Tibial nerve (tissue), 4 donors: Measurements from ENCODE around the gene TAS1R2. TPM values are rescaled to one million over a fixed set of nuclear protein-coding genes. Genes with fewer than 3 reads are reported as not detected.
"Not testable (repeated sequence)": the region's sequence is repeated elsewhere in the genome, so short reads cannot be mapped to it uniquely, and the experiment has no call there.

Experiments
- DNase-seq, 2 donors: peaks; one replicate each; pipeline ENCODE4 v3.0.0-alpha.2; 2019; ENCODE audit warnings: low spot score in 2 of 2
- H3K27ac ChIP-seq, 4 donors: fragments of 200-600 bp; sonication (generic) in 3 of 4; one replicate each; pipeline ENCODE4 v1.5.1; 2017 to 2019; ENCODE audit warnings: mild to moderate bottlenecking in 1 of 4
- H3K27me3 ChIP-seq, 2 donors: fragments of 200-600 bp; sonication (generic) in 1 of 2; one replicate each; pipeline versions ENCODE4 v1.5.1 to v1.6.0; 2017 to 2019
- H3K36me3 ChIP-seq, 3 donors: fragments of 200-600 bp; sonication (generic); one replicate each; pipeline ENCODE4 v1.5.1; 2018 to 2019
- H3K4me1 ChIP-seq, 4 donors: fragments of 200-600 bp; sonication (generic) in 3 of 4; one replicate each; pipeline ENCODE4 v1.5.1; 2017 to 2019
- H3K4me3 ChIP-seq, 4 donors: fragments of 200-600 bp; sonication (generic) in 3 of 4; one replicate each; pipeline ENCODE4 v1.5.1; 2017 to 2019; ENCODE audit warnings: mild to moderate bottlenecking in 1 of 4, moderate library complexity in 1 of 4
- H3K9me3 ChIP-seq, 4 donors: fragments of 200-600 bp; sonication (generic) in 3 of 4; one replicate each; pipeline ENCODE4 v1.5.1; 2017 to 2019
- CTCF ChIP-seq, 5 experiments: fragments of 200-600 bp in 3 of 5; fragments of 450-650 bp in 2 of 5; sonication (generic) in 3 of 5; IDR thresholded peaks; one replicate each; pipeline ENCODE4 v1.5.1; 2016 to 2019; ENCODE audit warnings: antibody characterized with exemption in 5 of 5, mild to moderate bottlenecking in 3 of 5, moderate library complexity in 2 of 5
- EP300 ChIP-seq, 2 donors: sonication (generic); formaldehyde crosslinking; IDR thresholded peaks; one replicate each; pipeline ENCODE4 v1.6.1; 2017; ENCODE audit warnings: antibody characterized with exemption in 2 of 2, mild to moderate bottlenecking in 1 of 2
- POLR2A ChIP-seq, 2 donors: fragments of 450-650 bp; IDR thresholded peaks; one replicate each; pipeline ENCODE4 v1.6.1; 2017; ENCODE audit warnings: antibody characterized with exemption in 2 of 2, mild to moderate bottlenecking in 2 of 2, moderate library complexity in 2 of 2
- WGBS, 2 donors: methylation state at CpG; one replicate each; pipeline ENCODE4 v1.1.5; 2018; 5-methylcytosine and 5-hydroxymethylcytosine counted together
- total RNA-seq, 4 donors: library from RNA; depleted of rRNA; stranded (reverse); fragments of >200 nt; gene quantifications; one replicate each; pipeline ENCODE4 v1.1.0, GENCODE V29; 2016

Gene TAS1R2
- total RNA-seq, 4 donors from 2014 or later, result not detected

- no peaks in the 10 kb centered on the region for H3K27me3 ChIP-seq
- no peak for DNase-seq
- no peaks in the 10 kb centered on the region for H3K9me3 ChIP-seq
- H3K4me3 ChIP-seq, result no peak overlapping the region
- H3K4me1 ChIP-seq, result peaks cover 0 to 7% (median 0%) of the 10 kb centered on the region in 4 donors
- H3K27ac ChIP-seq, result no peak overlapping the region
- 85 to 92% methylated on average over 5 to 6 of the region's 6 CpGs for WGBS, 2 donors
- TF ChIP-seq CTCF (IDR thresholded peaks at IDR 0.05), result no peak
- no peak for TF ChIP-seq EP300 (IDR thresholded peaks at IDR 0.05)
- no peak for TF ChIP-seq POLR2A (IDR thresholded peaks at IDR 0.05)
- peaks cover 0 to 67% (median 0%) of the 10 kb centered on the region in 3 donors for H3K36me3 ChIP-seq
Measured at GRCh38 chr1:18874036-18874435, 14.6 kb upstream of the TAS1R2 start.

DNA sequence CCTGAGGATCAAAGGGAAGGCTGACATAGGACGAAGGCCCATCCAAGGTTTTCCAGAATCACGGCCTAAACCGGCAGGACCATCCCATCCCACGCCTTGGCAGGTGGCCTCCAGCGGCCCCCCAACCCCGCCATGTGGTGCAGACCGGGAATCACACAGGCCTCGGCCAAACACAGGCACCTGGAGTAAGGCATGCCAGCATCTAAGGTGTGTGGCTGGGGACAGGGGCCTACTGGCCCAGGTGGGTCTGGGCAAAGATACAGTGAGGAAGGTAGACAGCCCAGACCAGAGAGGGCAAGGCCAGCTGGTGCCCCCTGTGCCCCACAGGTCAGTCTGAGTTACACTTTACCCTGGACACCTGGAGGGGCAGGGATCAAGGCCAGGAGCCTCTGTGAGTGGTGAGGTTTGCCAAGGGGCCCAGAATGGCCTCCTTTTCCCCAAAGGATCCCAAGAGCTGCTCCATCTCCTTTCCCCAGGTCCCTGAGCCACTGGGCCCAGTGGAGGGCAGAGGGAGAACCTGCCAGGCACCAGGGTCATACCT is 12.7 kb upstream of the TAS1R2 start:
- WGBS, 2 donors, result 88 to 97% methylated on average over 4 to 8 of the region's 8 CpGs
- no peaks in the 10 kb centered on the region for H3K27me3 ChIP-seq
- no peak overlapping the region for H3K4me3 ChIP-seq
- DNase-seq, result no peak
- H3K9me3 ChIP-seq, result no peaks in the 10 kb centered on the region
- TF ChIP-seq CTCF (IDR thresholded peaks at IDR 0.05) (no peak), EP300 (IDR thresholded peaks at IDR 0.05) (no peak)
- no peak overlapping the region for H3K27ac ChIP-seq
- peaks cover 0 to 51% (median 0%) of the 10 kb centered on the region in 3 donors for H3K36me3 ChIP-seq
- H3K4me1 ChIP-seq, result peaks cover 0 to 9% (median 0%) of the 10 kb centered on the region in 4 donors

GRCh38 chr1:18871401-18872070 is 12.1 kb upstream of the TAS1R2 start:
- Histone ChIP-seq H3K27me3 (no peaks in the 10 kb centered on the region), H3K4me3 (no peak overlapping the region), H3K4me1 (peaks cover 0 to 9% (median 0%) of the 10 kb centered on the region in 4 donors), H3K27ac (no peak overlapping the region), H3K36me3 (peaks cover 0 to 45% (median 0%) of the 10 kb centered on the region in 3 donors), H3K9me3 (no peaks in the 10 kb centered on the region)
- DNase-seq, result no peak
- no peak for TF ChIP-seq CTCF (IDR thresholded peaks at IDR 0.05)
- TF ChIP-seq EP300 (IDR thresholded peaks at IDR 0.05), result no peak
- no peak for TF ChIP-seq POLR2A (IDR thresholded peaks at IDR 0.05)
- WGBS, 2 donors, result 77% methylated on average over 6 to 7 of the region's 7 CpGs

DNA sequence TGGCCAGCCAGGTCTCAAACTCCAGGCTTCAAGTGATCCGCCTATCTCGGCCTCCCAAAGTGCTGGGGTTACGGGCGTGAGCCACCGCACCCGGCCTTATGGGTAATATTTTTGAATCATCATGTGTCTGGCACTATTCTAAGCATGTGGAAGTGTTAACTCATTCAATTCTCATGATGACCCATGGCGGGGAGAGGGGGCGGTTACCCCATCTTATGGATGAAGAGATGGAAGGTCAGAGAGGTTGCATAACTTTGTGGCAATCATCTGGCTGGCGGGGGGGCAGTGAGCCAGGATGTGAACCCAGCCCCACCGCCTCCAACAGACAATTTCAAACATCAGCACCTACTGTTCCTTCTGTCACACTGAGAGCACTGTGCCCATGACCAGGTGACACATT is 11.5 kb upstream of the TAS1R2 start:
- no peak for TF ChIP-seq POLR2A (IDR thresholded peaks at IDR 0.05)
- no peak for TF ChIP-seq CTCF (IDR thresholded peaks at IDR 0.05)
- TF ChIP-seq EP300 (IDR thresholded peaks at IDR 0.05), result no peak
- peaks cover 0 to 39% (median 0%) of the 10 kb centered on the region in 3 donors for H3K36me3 ChIP-seq
- no peak for DNase-seq
- H3K9me3 ChIP-seq, result no peaks in the 10 kb centered on the region
- 84 to 89% methylated on average over 10 of the region's 10 CpGs for WGBS, 2 donors
- peaks cover 0 to 9% (median 0%) of the 10 kb centered on the region in 4 donors for H3K4me1 ChIP-seq
- no peaks in the 10 kb centered on the region for H3K27me3 ChIP-seq
- H3K27ac ChIP-seq, result no peak overlapping the region
- H3K4me3 ChIP-seq, result no peak overlapping the region

- 81 to 84% methylated on average over 3 of the region's 3 CpGs for WGBS, 2 donors
- not testable (repeated sequence) for DNase-seq, H3K9me3 ChIP-seq, H3K27ac ChIP-seq, H3K4me1 ChIP-seq, H3K4me3 ChIP-seq, H3K27me3 ChIP-seq
- H3K36me3 ChIP-seq, result peaks cover 0 to 36% (median 0%) of the 10 kb centered on the region in 3 donors
Measured at GRCh38 chr1:18870595-18870865, 11.1 kb upstream of the TAS1R2 start.
